GM18505 (cell line): ENCODE results near the gene USP13.

Source experiments
- ATAC-seq: cut with Tn5 transposase; IDR thresholded peaks from one replicate; pipeline ENCODE4 v1.9.1; 2021; ENCODE audit not compliant: unreplicated experiment
- POLR2A ChIP-seq: IDR thresholded peaks from 4 replicates; pipeline ENCODE4 v1.6.1; 2011; ENCODE audit warnings: borderline replicate concordance; ENCODE audit not compliant: insufficient read depth, insufficient read length; ENCODE audit errors: extremely low read depth

The USP13 gene

DNA sequence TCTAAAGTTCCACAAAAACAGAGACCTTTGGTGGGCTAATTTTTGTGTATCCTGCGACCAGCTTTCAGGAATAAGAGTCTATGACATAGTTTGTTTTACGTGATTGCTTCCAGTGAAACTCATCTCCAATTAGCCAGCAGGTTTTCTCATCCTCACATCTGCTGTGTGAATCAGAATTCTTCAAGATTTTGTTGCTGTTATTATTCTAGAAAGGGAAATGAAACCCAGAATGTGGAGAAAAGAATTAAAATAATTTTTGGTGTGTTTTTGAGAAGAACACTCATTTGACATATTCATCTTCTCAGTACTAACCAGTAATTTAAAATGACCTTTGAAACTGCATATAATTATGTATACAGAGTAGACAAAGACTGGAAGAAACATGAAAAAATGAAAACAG, 175.9 kb downstream of the USP13 start:
- TF ChIP-seq POLR2A, result no peak
- ATAC-seq, result no peak

DNA sequence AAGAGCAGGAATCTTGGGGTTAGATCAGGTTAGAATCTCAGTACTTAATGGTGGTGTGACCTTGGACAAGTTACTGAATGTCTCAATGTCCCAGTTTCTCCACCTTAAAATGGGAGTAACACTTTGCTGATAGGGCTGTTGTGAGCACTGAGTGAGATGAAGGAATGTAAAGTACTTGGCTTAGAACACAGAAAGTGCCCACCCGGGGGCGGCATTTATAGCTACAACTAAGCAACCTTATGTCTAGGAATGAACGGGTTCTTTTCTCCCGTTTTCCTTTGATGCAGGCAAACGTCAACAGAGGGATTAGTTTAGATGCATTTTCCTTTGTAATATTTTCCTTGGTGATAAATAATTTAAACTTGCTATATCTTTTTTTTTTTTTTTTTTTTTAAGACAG, 176.6 kb downstream of the USP13 start:
- no peak for TF ChIP-seq POLR2A
- no peak for ATAC-seq

DNA sequence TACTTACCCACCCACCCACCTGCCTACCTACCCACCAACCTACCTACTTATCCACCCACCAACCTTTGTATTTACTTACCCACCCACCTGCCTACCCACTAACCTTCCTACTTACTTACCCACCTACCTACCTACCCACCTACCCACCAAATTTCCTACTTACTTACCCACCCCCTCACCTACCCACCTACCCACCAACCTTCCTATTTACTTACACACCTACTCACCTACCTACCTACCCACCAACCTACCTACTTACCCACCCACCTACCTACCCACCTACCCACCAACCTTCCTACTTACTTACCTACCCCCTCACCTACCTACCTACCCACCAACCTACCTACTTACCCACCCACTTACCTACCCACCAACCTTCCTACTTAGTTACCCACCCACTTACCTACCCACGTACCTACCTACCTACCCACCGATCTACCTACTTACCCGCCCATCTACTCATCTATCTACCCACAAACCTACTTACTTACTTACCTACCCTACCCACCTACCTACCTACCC, 179.6 kb downstream of the USP13 start:
- no peak for ATAC-seq
- TF ChIP-seq POLR2A, result no peak

DNA sequence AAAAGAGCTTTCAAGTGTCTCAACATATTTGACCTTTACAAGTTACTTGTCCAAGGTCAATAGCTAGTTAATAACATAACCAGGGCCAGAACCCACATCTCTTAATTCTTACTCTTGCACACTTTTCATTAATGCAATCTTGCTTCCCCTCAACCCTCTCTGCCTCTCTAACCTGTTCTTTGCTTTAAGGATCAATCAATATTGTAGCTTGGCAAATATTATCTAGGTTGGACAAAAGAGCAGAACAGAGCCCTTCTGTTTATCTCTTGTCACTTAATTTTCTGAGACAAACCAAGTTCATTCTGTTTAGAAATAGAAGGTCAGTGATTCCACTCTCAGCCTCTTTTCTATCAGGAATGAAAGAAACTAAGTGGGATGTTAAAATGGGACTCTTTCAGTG, 180.5 kb downstream of the USP13 start:
- TF ChIP-seq POLR2A, result no peak
- no peak for ATAC-seq

DNA sequence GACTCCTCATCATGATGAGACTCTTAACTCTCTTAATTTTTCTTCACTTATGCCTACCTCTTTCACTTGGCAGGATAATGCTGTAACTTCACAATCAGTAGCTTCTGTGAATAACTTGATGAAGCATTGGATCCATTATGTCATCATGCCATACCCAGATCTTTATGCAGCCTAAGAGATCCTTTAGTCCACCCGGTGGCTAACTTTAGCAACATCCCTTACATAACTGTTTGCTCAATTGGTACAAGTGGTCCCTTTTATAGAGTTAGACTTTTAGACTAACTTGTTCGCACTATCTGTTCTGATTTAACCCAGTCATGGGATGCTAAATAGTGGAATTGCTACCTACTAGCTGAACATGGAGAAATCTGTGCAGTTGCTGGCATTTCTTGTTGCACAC, 184.5 kb downstream of the USP13 start:
- no peak for ATAC-seq
- no peak for TF ChIP-seq POLR2A
